BLaER1 treated with 17β-estradiol and CSF1 and Interleukin-3, amounts not matched to agents 10 nM and 100 nM (cell line): Measurements from ENCODE around the gene CLIP4.

Experiments
- H3K27ac ChIP-seq, 11 experiments: shearing (Covaris generic); formaldehyde crosslinking; 2 replicates each; pipeline ENCODE4 v1.8.1; 2022
- H3K27me3 ChIP-seq, 11 experiments: shearing (Covaris generic); formaldehyde crosslinking; 2 replicates each; pipeline ENCODE4 v1.8.1; 2022
- H3K36me3 ChIP-seq, 11 experiments: shearing (Covaris generic); formaldehyde crosslinking; 2 replicates each; pipeline ENCODE4 v1.8.1; 2022
- H3K4me1 ChIP-seq, 10 experiments: shearing (Covaris generic); formaldehyde crosslinking; 2 replicates each; pipeline ENCODE4 v1.8.1; 2022
- H3K4me2 ChIP-seq, 11 experiments: shearing (Covaris generic); formaldehyde crosslinking; 2 replicates each; pipeline ENCODE4 v1.8.1; 2022
- H3K4me3 ChIP-seq, 10 experiments: shearing (Covaris generic); formaldehyde crosslinking; 2 replicates each; pipeline ENCODE4 v1.8.1; 2022
- H3K9ac ChIP-seq, 11 experiments: shearing (Covaris generic); formaldehyde crosslinking; 2 replicates each; pipeline ENCODE4 v1.8.1; 2022
- H3K9me3 ChIP-seq, 11 experiments: shearing (Covaris generic); formaldehyde crosslinking; replicated peaks in 1 of 11; 2 replicates each; pipeline ENCODE4 v1.8.1; 2022
- H4K20me1 ChIP-seq, 11 experiments: shearing (Covaris generic); formaldehyde crosslinking; 2 replicates each; pipeline ENCODE4 v1.8.1; 2022
- Cebpa-rat ChIP-seq, 11 experiments: shearing (Covaris generic); IDR thresholded peaks; 2 replicates each; pipeline ENCODE4 v1.8.1; 2022

The CLIP4 gene

DNA sequence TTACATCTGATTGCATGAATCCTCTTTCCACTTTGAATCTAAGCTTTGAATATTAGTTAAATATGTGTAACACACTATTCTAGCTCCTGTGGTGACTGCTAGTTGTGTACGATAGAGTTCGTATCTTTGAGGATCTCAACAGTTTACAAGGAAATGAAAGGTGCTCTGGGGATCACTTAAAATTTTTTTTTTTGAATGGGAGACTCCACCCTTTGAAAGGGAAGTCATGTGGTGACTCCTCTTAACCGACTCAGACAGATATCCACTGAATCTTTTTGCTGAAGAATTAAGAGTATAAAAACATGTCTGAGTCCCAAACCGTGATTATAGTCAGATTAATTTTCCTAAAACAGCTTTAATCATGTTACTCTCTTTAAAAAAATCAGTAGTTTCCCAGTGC, 4.0 kb downstream of the CLIP4 start:
- no peak for TF ChIP-seq Cebpa-rat (IDR thresholded peaks at IDR 0.05)
- Histone ChIP-seq H3K4me1 (peaks cover 0 to 54% (median 0%) of the 10 kb centered on the region in 10 experiments; a peak in 7 of 20 replicates), H3K4me2 (peak overlapping the region in 2 of 11 experiments; percentile 62 to 82; a peak in 5 of 22 replicates)

DNA sequence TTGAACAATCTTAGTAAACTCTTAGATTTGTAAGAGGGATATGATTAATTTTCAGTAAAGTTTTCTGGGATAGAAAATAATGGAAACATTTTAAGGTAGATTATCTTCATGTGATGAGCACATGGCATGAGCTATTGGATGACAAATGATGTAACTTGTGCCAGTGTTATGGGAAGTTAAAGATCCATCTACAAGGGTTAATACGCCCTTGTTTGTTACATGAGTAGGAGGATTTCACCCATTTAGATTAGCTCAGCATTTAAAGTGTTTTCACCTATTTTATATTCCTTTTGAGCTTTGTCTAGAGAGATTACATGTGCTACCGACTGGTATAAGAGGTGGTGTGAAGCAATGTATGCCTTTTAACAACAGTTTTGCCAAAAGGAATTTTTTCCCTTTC, 5.6 kb downstream of the CLIP4 start:
- Histone ChIP-seq H3K4me2 (no peak overlapping the region), H3K4me1 (peaks cover 0 to 39% (median 0%) of the 10 kb centered on the region in 10 experiments; a peak in 6 of 20 replicates), H3K9ac (no peak overlapping the region)

More for the DNA sequence above, 4.0 kb downstream of the CLIP4 start:
- no peak overlapping the region for H3K27ac ChIP-seq
- no peaks in the 10 kb centered on the region for H4K20me1 ChIP-seq
- peaks cover 0 to 15% (median 0%) of the 10 kb centered on the region in 11 experiments; a peak in 1 of 22 replicates for H3K36me3 ChIP-seq
- H3K4me3 ChIP-seq: no peak overlapping the region
- H3K27me3 ChIP-seq: no peaks in the 10 kb centered on the region
- peaks cover 13 to 28% (median 20%) of the 10 kb centered on the region in 11 experiments for H3K9me3 ChIP-seq
- no peak overlapping the region for H3K9ac ChIP-seq

GRCh38 chr2:29123617-29124349, 8.6 kb downstream of the CLIP4 start:
- H3K4me2 ChIP-seq: no peak overlapping the region

More for the DNA sequence above, 5.6 kb downstream of the CLIP4 start:
- Histone ChIP-seq H4K20me1 (no peaks in the 10 kb centered on the region; a peak in 1 of 22 replicates), H3K27ac (no peak overlapping the region), H3K9me3 (peaks cover 15 to 37% (median 24%) of the 10 kb centered on the region in 11 experiments; a peak in 21 of 22 replicates), H3K36me3 (peaks cover 0 to 31% (median 0%) of the 10 kb centered on the region in 11 experiments; a peak in 2 of 22 replicates), H3K4me3 (no peak overlapping the region), H3K27me3 (no peaks in the 10 kb centered on the region)
- TF ChIP-seq Cebpa-rat (IDR thresholded peaks at IDR 0.05): no peak

GRCh38 chr2:29124504-29124903, 9.3 kb downstream of the CLIP4 start:
- Histone ChIP-seq H3K27ac (no peak overlapping the region), H3K9ac (no peak overlapping the region), H3K36me3 (peaks cover 0 to 31% (median 0%) of the 10 kb centered on the region in 11 experiments; a peak in 2 of 22 replicates), H3K9me3 (peaks cover 10 to 34% (median 20%) of the 10 kb centered on the region in 11 experiments; a peak in 19 of 22 replicates), H3K4me1 (peaks cover 0 to 11% (median 0%) of the 10 kb centered on the region in 10 experiments; a peak in 5 of 20 replicates), H4K20me1 (peaks cover 0 to 2% (median 0%) of the 10 kb centered on the region in 11 experiments; a peak in 1 of 22 replicates), H3K27me3 (no peaks in the 10 kb centered on the region), H3K4me2 (no peak overlapping the region), H3K4me3 (no peak overlapping the region)
- TF ChIP-seq Cebpa-rat (IDR thresholded peaks at IDR 0.05): no peak

More at GRCh38 chr2:29123617-29124349, 8.6 kb downstream of the CLIP4 start:
- peaks cover 10 to 34% (median 20%) of the 10 kb centered on the region in 11 experiments; a peak in 19 of 22 replicates for H3K9me3 ChIP-seq
- H3K4me1 ChIP-seq: peaks cover 0 to 11% (median 0%) of the 10 kb centered on the region in 10 experiments; a peak in 5 of 20 replicates
- H3K36me3 ChIP-seq: peaks cover 0 to 31% (median 0%) of the 10 kb centered on the region in 11 experiments; a peak in 2 of 22 replicates
- peaks cover 0 to 1% (median 0%) of the 10 kb centered on the region in 11 experiments; a peak in 1 of 22 replicates for H4K20me1 ChIP-seq
- H3K9ac ChIP-seq: no peak overlapping the region
- H3K27ac ChIP-seq: no peak overlapping the region
- H3K4me3 ChIP-seq: no peak overlapping the region
- TF ChIP-seq Cebpa-rat (IDR thresholded peaks at IDR 0.05): no peak
- H3K27me3 ChIP-seq: no peaks in the 10 kb centered on the region

- Histone ChIP-seq H3K4me2 (peak overlapping the region in 6 of 11 experiments; percentile 3 to 78 (median 46); a peak in 10 of 22 replicates), H3K4me1 (peaks cover 0 to 21% (median 7%) of the 10 kb centered on the region in 10 experiments; a peak in 11 of 20 replicates), H3K27ac (peak overlapping the region in 4 of 11 experiments; percentile 10 to 66 (median 39); a peak in 4 of 22 replicates), H3K36me3 (peaks cover 0 to 25% (median 0%) of the 10 kb centered on the region in 11 experiments; a peak in 2 of 22 replicates), H3K9me3 (peaks cover 4 to 12% (median 8%) of the 10 kb centered on the region in 11 experiments; a peak in 15 of 22 replicates), H3K4me3 (no peak overlapping the region), H4K20me1 (peaks cover 0 to 2% (median 0%) of the 10 kb centered on the region in 11 experiments; a peak in 1 of 22 replicates), H3K9ac (no peak overlapping the region; a peak in 1 of 22 replicates), H3K27me3 (no peaks in the 10 kb centered on the region)
- no peak for TF ChIP-seq Cebpa-rat (IDR thresholded peaks at IDR 0.05)
Observed at GRCh38 chr2:29129586-29130281, 14.5 kb downstream of the CLIP4 start.

GRCh38 chr2:29130295-29130694, 15.1 kb downstream of the CLIP4 start:
- H3K4me1 ChIP-seq: peaks cover 0 to 21% (median 7%) of the 10 kb centered on the region in 10 experiments; a peak in 11 of 20 replicates
- TF ChIP-seq Cebpa-rat (IDR thresholded peaks at IDR 0.05): no peak
- peak overlapping the region in 6 of 11 experiments; percentile 3 to 78 (median 46); a peak in 10 of 22 replicates for H3K4me2 ChIP-seq
- peaks cover 0 to 2% (median 0%) of the 10 kb centered on the region in 11 experiments; a peak in 1 of 22 replicates for H4K20me1 ChIP-seq
- no peak overlapping the region for H3K9ac ChIP-seq
- no peaks in the 10 kb centered on the region for H3K27me3 ChIP-seq
- H3K9me3 ChIP-seq: peaks cover 0 to 6% (median 2%) of the 10 kb centered on the region in 11 experiments; a peak in 6 of 22 replicates
- peak overlapping the region in 4 of 11 experiments; percentile 10 to 66 (median 39); a peak in 4 of 22 replicates for H3K27ac ChIP-seq
- H3K36me3 ChIP-seq: peaks cover 0 to 20% (median 0%) of the 10 kb centered on the region in 11 experiments; a peak in 2 of 22 replicates
- H3K4me3 ChIP-seq: no peak overlapping the region

DNA sequence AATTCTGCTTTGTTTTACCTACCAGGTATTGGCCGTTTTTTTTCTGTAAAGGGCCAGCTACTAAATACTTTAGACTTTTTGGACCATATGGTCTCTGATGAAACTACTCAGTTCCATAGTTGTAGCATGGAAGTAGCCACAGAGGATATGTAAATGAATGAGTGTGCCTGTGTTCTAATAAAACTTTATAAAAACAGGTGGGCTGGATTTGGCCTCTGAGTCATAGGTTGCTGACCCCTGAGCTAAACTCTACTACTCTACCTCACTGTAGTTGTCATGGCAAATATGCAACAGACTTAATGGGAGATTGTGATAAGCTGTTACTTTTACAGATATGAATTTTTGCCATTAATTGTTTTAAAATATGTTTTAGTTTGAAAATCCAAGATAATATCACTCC, 19.7 kb downstream of the CLIP4 start:
- Histone ChIP-seq H3K4me2 (no peak overlapping the region), H3K27me3 (no peaks in the 10 kb centered on the region), H3K27ac (no peak overlapping the region), H3K36me3 (peaks cover 0 to 17% (median 0%) of the 10 kb centered on the region in 11 experiments; a peak in 1 of 22 replicates), H3K9ac (no peak overlapping the region), H4K20me1 (no peaks in the 10 kb centered on the region; a peak in 1 of 22 replicates), H3K4me1 (peaks cover 0 to 9% (median 6%) of the 10 kb centered on the region in 10 experiments; a peak in 11 of 20 replicates), H3K4me3 (no peak overlapping the region), H3K9me3 (peaks cover 0 to 16% (median 4%) of the 10 kb centered on the region in 11 experiments; a peak in 5 of 22 replicates)
- no peak for TF ChIP-seq Cebpa-rat (IDR thresholded peaks at IDR 0.05)

GRCh38 chr2:29139152-29139551, 23.9 kb downstream of the CLIP4 start:
- Histone ChIP-seq H3K9ac (no peak overlapping the region), H3K4me2 (no peak overlapping the region), H3K27me3 (no peaks in the 10 kb centered on the region), H3K4me3 (no peak overlapping the region), H3K9me3 (peaks cover 0 to 16% (median 4%) of the 10 kb centered on the region in 11 experiments; a peak in 5 of 22 replicates), H3K36me3 (peaks cover 0 to 16% (median 0%) of the 10 kb centered on the region in 11 experiments; a peak in 2 of 22 replicates), H3K27ac (no peak overlapping the region), H4K20me1 (no peaks in the 10 kb centered on the region; a peak in 1 of 22 replicates), H3K4me1 (no peaks in the 10 kb centered on the region)
- no peak for TF ChIP-seq Cebpa-rat (IDR thresholded peaks at IDR 0.05)
